GM18951 (cell line): ENCODE results near the gene COL12A1.

Experiments used
- POLR2A ChIP-seq: IDR thresholded peaks from 4 replicates; pipeline ENCODE4 v1.6.1; 2011; ENCODE audit warnings: mild to moderate bottlenecking; ENCODE audit not compliant: insufficient read length, insufficient read depth; ENCODE audit errors: extremely low read depth
- in situ Hi-C: fragments of 300-500 bp; cut with MboI; formaldehyde crosslinking; loops from one replicate; pipeline ENCODE4 v1.12.0; 2022; ENCODE audit warnings: low sequenced_read_pairs, mixed read lengths, inconsistent platforms; ENCODE audit not compliant: unreplicated experiment

Gene COL12A1

DNA sequence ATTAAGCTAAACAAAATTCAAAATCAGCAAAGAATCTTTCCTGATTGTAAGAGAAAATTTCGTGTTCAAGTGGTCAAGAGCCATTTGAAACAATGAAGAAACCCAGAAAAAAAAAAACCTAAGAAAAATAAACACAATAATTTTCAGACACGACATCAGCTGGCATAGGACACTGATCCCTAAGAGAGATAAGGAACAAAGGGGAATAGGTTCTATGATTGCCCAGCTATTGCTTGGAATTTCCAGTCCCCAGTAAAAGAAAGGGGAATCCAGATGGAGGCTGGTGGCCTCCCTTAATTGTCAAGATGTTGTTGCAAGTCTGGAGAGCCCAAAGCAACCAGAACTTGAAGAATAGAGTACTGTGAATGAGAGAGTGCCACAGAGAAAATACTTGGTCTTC is 48.5 kb downstream of the COL12A1 start:
- TF ChIP-seq POLR2A: no peak
- in situ Hi-C loops: no loop called here

DNA sequence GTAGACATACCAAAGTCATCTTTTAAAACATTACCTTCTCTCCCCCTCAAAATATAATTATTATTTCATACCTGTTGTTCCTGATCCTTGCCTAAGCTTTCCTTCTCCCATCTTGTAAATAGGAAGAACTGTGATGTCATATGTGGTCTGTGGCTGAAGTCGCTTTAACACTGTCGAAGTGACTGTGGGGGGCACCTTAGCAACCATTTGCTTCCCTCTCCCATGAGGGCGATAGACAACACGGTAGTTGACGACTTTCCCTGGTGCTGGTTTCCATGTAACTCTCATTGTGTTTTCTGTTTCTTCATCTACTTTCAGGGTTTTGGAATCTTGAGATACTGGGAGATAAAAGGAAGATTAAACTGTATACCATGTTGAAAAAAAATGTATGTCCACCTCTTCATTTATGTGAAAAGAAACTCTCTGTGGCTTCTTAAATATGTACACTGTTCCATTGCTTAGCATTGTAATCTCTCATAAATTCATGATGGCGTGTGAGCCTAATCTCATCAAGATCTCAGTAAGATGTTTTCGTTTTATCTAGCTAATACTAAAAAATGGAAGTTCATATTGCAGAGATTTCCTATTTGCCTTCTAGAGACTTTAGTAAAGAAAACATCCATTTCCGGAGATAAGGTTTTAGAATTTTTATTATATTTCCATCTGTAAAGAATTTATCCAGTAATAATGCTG is 49.5 kb downstream of the COL12A1 start:
- in situ Hi-C loops: no loop called here
- no peak for TF ChIP-seq POLR2A

DNA sequence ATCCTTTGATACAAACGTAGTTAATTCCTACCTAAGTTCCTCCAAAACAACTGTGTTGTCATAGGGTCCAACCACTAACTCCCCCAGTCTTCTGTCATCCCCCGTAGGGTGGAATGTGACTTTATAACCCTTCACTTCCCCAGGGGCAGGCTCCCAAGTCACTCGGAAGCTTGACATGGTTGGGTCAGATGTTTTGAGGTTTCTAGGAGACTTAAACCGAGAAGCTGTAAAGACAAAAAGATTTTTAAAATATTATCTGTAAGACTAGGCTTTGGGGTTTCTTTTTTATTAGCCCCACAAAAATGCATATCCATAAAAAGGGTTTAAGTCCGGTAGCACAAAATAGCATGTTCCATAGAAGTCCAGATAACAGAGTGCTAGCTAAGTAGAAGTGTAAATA is 50.2 kb downstream of the COL12A1 start:
- TF ChIP-seq POLR2A: no peak
- in situ Hi-C loops: no loop called here

DNA sequence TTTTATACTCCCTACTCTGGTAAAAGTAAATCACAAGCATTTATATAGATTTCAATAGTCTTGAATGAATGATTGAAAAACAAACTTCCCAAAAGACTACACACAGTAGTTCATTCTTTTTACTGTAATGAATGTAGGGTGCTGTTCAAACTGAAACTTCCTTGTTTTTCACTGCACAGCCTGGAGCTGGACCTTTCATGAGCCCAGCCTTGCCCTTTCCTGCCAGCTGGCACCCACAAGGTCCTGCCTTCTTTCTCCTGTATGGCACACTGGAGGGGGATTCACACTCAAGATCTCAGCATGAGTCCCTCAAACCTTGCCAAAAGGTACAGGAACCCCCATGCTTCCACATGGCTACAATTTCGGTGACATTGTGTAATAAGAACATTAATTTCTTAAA is 50.9 kb downstream of the COL12A1 start:
- in situ Hi-C loops: no loop called here
- no peak for TF ChIP-seq POLR2A

DNA sequence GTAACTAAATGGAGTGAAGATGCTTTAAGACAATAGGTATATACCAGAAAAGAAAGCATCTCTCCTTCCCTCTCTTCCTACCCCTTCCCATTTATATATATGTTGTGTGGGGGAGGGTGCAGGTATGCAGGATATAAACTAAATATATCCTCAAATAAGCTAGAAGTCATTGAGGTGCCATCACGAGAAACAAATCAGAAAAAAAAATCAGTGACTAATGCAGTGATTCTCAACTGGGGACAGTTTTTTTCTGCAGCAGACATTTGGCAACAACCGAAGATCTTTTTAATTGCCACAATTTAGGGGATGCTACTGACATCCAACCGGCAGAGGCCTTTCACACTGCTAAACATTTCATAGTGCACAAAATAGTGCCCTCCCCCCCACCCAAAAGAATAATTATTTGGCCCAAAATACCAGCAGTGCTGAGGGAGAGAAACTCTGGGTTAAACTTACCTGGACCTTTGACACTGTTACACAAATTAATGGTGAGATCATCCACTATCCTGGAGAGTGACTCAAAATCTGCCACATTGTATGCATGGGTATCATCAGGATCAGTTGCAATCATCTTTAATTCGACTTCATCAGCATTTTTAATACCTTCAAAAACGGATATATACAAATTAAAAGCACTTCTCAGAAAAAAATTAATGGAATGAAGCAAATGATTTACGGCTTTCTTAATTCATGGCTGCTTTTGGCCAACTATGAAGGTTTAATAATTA is 55.0 kb downstream of the COL12A1 start:
- in situ Hi-C loops: no loop called here
- no peak for TF ChIP-seq POLR2A

DNA sequence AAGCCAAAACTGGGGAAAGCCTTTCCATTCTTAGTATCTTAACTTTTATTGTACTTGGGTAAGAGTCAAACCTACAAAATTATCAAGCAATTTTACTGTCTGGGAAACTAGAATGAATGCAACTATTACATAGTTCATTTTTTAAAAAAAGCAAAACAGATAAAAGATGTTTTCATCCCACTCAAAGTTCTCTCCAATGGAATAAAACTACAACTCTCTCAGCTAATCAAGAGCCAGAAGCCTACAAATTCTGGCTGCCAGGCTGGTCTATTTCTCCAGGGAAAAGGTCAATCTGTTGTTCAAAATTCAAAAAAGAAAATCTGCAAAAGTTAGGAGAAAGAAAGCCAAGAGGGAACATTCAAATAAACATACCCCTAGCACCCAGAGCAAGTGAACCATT is 56.2 kb downstream of the COL12A1 start:
- no peak for TF ChIP-seq POLR2A
- in situ Hi-C loops: no loop called here

GRCh38 chr6:75149240-75149639 is 56.6 kb downstream of the COL12A1 start:
- TF ChIP-seq POLR2A: no peak
- in situ Hi-C loops: no loop called here

- TF ChIP-seq POLR2A: no peak
- in situ Hi-C loops: no loop called here
Measured at GRCh38 chr6:75147512-75147911, 58.3 kb downstream of the COL12A1 start.

DNA sequence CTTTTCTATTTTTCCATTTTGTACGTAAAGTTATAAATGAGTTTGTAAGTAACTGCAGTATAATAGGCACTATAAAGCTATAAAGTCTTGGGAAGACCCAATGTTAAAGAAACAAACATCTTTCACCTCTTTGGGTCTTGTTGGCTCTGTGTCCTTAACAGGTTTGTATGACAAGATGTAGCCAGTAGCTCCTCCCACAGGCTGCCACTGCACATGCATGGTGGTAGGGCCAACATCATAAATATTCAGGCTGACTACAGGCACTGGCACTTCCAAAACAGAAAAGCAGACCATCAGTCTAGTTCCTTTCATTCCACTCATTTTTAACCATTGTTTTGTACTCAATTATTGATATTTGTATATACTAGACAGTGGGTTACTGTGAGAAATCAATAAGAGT is 59.9 kb downstream of the COL12A1 start:
- no peak for TF ChIP-seq POLR2A
- in situ Hi-C loops: no loop called here

DNA sequence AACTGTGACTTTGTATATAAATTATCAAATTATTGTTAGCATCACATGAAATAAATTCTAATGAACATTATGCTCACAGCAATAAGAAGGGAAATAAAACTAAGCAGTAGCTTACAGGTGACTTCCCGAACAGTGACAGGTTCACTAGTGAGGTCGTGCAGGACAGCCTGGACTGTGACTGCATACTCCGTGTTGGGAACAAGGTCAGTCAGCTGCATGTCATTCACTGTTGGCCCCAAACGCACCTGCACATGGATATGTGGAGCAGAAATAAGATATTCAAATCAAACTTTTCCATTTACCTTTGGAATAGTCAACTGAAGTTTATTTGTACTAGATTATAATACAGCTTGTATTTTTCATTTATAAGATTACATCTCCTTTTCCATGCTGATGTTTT is 60.6 kb downstream of the COL12A1 start:
- no peak for TF ChIP-seq POLR2A
- in situ Hi-C loops: no loop called here

GRCh38 chr6:75144386-75144785 is 61.5 kb downstream of the COL12A1 start:
- TF ChIP-seq POLR2A: no peak
- in situ Hi-C loops: no loop called here

DNA sequence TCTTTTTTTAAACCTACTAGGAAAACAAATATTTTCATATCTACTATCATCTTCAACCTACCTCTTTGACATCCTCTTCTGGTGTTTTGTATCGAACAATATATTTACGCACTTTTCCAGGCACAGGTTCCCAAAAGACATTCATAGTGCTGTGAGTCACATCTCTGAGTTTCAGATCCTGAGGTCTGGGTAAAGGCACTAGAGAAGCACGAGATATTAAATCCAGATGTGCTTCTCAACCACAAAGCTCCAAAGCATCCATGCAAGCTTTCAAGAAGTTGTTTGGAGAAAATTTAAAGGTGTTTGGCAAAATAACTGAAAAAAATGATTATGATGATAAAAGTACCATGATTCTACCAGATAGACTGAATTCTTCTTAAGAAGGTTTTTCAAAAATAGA is 62.7 kb downstream of the COL12A1 start:
- no peak for TF ChIP-seq POLR2A
- in situ Hi-C loops: no loop called here

GRCh38 chr6:75142721-75143120 is 63.1 kb downstream of the COL12A1 start:
- in situ Hi-C loops: no loop called here
- no peak for TF ChIP-seq POLR2A

DNA sequence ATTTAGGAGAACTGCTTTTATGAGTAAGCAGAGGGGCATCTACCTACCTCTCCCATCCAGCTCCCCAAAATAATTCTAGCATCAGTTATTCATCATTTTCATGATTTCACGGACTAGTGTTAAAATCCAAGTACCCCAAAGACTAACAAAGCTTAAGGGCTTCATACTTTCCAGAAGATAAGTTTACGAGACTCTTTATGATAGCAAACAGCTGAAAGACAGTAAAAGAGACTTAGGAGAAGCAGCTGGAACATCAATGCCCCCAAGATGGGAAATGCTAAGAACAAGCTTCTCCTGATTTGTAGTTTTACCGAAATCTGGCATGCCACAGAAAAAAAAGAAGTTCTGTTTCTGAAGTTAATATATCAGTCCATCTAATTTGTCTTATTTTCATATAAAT is 70.0 kb downstream of the COL12A1 start:
- TF ChIP-seq POLR2A: no peak
- in situ Hi-C loops: no loop called here
